Endothelial cell of umbilical vein (primary cell): ENCODE data around the gene KLF2. TPM values are rescaled to one million over a fixed set of nuclear protein-coding genes. Genes with fewer than 3 reads are reported as not detected.

Experiments
- BruUV-seq: library from RNA; stranded (reverse); fragments of 400-500 nt; replicated peaks from 2 replicates; lab custom pipeline; 2021; lab: Mats Ljungman, UMichigan
- CTCF ChIA-PET: fragments of 300-600, 350-600 bp; sonication (Branson Sonifier 250); formaldehyde crosslinking; loops from one replicate; lab custom pipeline; 2021; ENCODE audit warnings: antibody characterized with exemption, inconsistent platforms; lab: Charles Lee
- POLR2A ChIA-PET: fragments of 300-600, 350-600 bp; sonication (Branson Sonifier 250); formaldehyde crosslinking; loops from one replicate; lab custom pipeline; 2021; ENCODE audit warnings: antibody characterized with exemption, inconsistent platforms; lab: Charles Lee
- DNase-seq: peaks from one replicate; pipeline ENCODE4 v3.0.0-alpha.2; 2011; ENCODE audit warnings: low read depth, low spot score
- FAIRE-seq: peaks from 2 replicates; lab custom pipeline; 2011; peaks lifted over from hg19 to GRCh38; lab: Jason Lieb, UNC
- H2AFZ ChIP-seq: 2 replicates; pipeline ENCODE4 v1.6.0; 2012; ENCODE audit warnings: low read depth, low read length, control low read depth, inconsistent platforms
- H3K27ac ChIP-seq: 2 replicates; pipeline ENCODE4 v1.5.1; 2011; ENCODE audit warnings: low read depth, mild to moderate bottlenecking, control low read depth, low read length, moderate library complexity; ENCODE audit not compliant: insufficient read depth
- H3K27me3 ChIP-seq, 2 experiments: 2 replicates each; pipeline versions ENCODE4 v1.6.0 to v1.6.1; 2011; ENCODE audit warnings: low read length in 2 of 2, mixed read lengths in 1 of 2; ENCODE audit not compliant: control insufficient read depth in 2 of 2, insufficient read depth in 2 of 2
- H3K36me3 ChIP-seq, 2 experiments: 2 replicates in 1 of 2; 3 replicates in 1 of 2; pipeline ENCODE4 v1.5.1; 2011; ENCODE audit warnings: low read length in 2 of 2, mild to moderate bottlenecking in 1 of 2, moderate library complexity in 1 of 2; ENCODE audit not compliant: control insufficient read depth in 2 of 2, insufficient read depth in 2 of 2; ENCODE audit errors: extremely low read depth in 1 of 2
- H3K4me1 ChIP-seq: 3 replicates; pipeline ENCODE4 v1.5.1; 2011; ENCODE audit warnings: mild to moderate bottlenecking, low read length; ENCODE audit not compliant: control insufficient read depth, insufficient read depth; ENCODE audit errors: extremely low read depth
- H3K4me2 ChIP-seq: 2 replicates; pipeline ENCODE4 v1.6.1; 2011; ENCODE audit warnings: low read length, control low read depth, mixed read lengths; ENCODE audit not compliant: insufficient read depth
- H3K4me3 ChIP-seq, 3 experiments: fragments of 200-600 bp in 1 of 3; sonication (generic), shearing (Covaris generic) in 1 of 3; replicated peaks in 1 of 3; 2 replicates each; pipeline ENCODE4 v1.5.1; 2011 to 2016; ENCODE audit warnings: control low read depth in 3 of 3, low read length in 3 of 3, mild to moderate bottlenecking in 2 of 3, inconsistent platforms in 1 of 3, low read depth in 1 of 3, moderate library complexity in 1 of 3; ENCODE audit not compliant: insufficient read depth in 1 of 3
- H3K79me2 ChIP-seq: 2 replicates; pipeline ENCODE4 v1.6.0; 2012; ENCODE audit warnings: low read length, inconsistent platforms; ENCODE audit not compliant: control insufficient read depth, insufficient read depth
- H3K9ac ChIP-seq: replicated peaks from 2 replicates; pipeline ENCODE3; 2011; ENCODE audit warnings: low read length, control low read depth; ENCODE audit not compliant: insufficient read depth; ENCODE audit errors: extremely low read depth
- H3K9me1 ChIP-seq: replicated peaks from 3 replicates; pipeline ENCODE4 v1.6.0; 2011; ENCODE audit warnings: mild to moderate bottlenecking, low read length; ENCODE audit not compliant: control insufficient read depth, insufficient read depth; ENCODE audit errors: extremely low read depth
- H3K9me3 ChIP-seq: replicated peaks from 2 replicates; pipeline ENCODE4 v1.5.1; 2012; ENCODE audit warnings: low read length, inconsistent platforms; ENCODE audit not compliant: control insufficient read depth, insufficient read depth
- H4K20me1 ChIP-seq: replicated peaks from 2 replicates; pipeline ENCODE3; 2011; ENCODE audit warnings: mild to moderate bottlenecking, low read length; ENCODE audit not compliant: control insufficient read depth, insufficient read depth; ENCODE audit errors: extremely low read depth
- EZH2 ChIP-seq: IDR thresholded peaks from 2 replicates; pipeline ENCODE4 v1.6.1; 2012; ENCODE audit warnings: borderline replicate concordance, low read depth, mild to moderate bottlenecking, moderate library complexity, low read length, inconsistent platforms; ENCODE audit not compliant: severe bottlenecking
- FOS ChIP-seq: IDR thresholded peaks from 2 replicates; pipeline ENCODE4 v1.6.1; 2011; ENCODE audit warnings: mild to moderate bottlenecking, low read length, moderate library complexity, borderline replicate concordance; ENCODE audit not compliant: insufficient read depth
- GATA2 ChIP-seq: IDR thresholded peaks from 2 replicates; pipeline ENCODE4 v1.7.0; 2011; ENCODE audit warnings: low read depth, mild to moderate bottlenecking, moderate library complexity, mixed read lengths, low read length; ENCODE audit not compliant: insufficient read length, insufficient read depth
- JUN ChIP-seq: IDR thresholded peaks from 2 replicates; pipeline ENCODE4 v1.6.1; 2011; ENCODE audit warnings: borderline replicate concordance, low read depth; ENCODE audit not compliant: insufficient read length, insufficient read depth
- MYC ChIP-seq: IDR thresholded peaks from one replicate; pipeline ENCODE4 v1.6.1; 2011; ENCODE audit warnings: mild to moderate bottlenecking, low read depth, low read length
- POLR2A ChIP-seq: IDR thresholded peaks from 2 replicates; pipeline ENCODE4 v1.6.1; 2012; ENCODE audit warnings: low read depth, mild to moderate bottlenecking, control low read depth, low read length
- POLR2AphosphoS5 ChIP-seq: IDR thresholded peaks from 2 replicates; pipeline ENCODE4 v1.6.1; 2012; ENCODE audit warnings: low read depth, mild to moderate bottlenecking, control low read depth, low read length, moderate library complexity; ENCODE audit not compliant: insufficient read depth
- dilution Hi-C: fragments of 300-500 bp; cut with MboI; formaldehyde crosslinking; loops from one replicate; pipeline ENCODE4 v1.15.0; 2019; ENCODE audit warnings: low sequenced_read_pairs; ENCODE audit not compliant: extremely low pct_ligation_motif_present
- intact Hi-C: fragments of 100-400 bp; cut with micrococcal nuclease; formaldehyde crosslinking; loops from one replicate; pipeline ENCODE4 v1.10.0; 2022
- polyA plus RNA-seq, 4 experiments: library from polyadenylated mRNA; depleted of rRNA in 3 of 4; stranded (reverse) in 3 of 4; unstranded in 1 of 4; fragments of >200 nt; gene quantifications; 2 replicates each; pipeline versions ENCODE4 v1.2.1 to v1.2.3, GENCODE V29; 2011 to 2012; ENCODE audit warnings: missing spikeins in 1 of 4
- total RNA-seq: library from RNA; stranded (reverse); gene quantifications from 2 replicates; pipeline ENCODE4 v1.2.3, GENCODE V29; 2021
- TF ChIP-seq, protein P1 (sequence below), 2 donors: IDR thresholded peaks; 1 replicate in 1 of 2; 2 replicates in 1 of 2; pipeline ENCODE4 v1.5.1; 2011; ENCODE audit warnings: low read length in 2 of 2, mild to moderate bottlenecking in 2 of 2, moderate library complexity in 2 of 2, control low read depth in 1 of 2, inconsistent platforms in 1 of 2, low read depth in 1 of 2; ENCODE audit not compliant: insufficient read depth in 1 of 2; ENCODE audit errors: extremely low read depth in 1 of 2
- TF ChIP-seq, protein P2 (sequence below): IDR thresholded peaks from 2 replicates; pipeline ENCODE4 v1.6.1; 2011; ENCODE audit not compliant: insufficient read depth, insufficient read length

Gene KLF2
- total and polyA plus RNA-seq, 2 donors (not counting 3 experiments of a cell fraction or from before 2014, with no cell fraction given): 23.4 to 30.3 TPM

DNA sequence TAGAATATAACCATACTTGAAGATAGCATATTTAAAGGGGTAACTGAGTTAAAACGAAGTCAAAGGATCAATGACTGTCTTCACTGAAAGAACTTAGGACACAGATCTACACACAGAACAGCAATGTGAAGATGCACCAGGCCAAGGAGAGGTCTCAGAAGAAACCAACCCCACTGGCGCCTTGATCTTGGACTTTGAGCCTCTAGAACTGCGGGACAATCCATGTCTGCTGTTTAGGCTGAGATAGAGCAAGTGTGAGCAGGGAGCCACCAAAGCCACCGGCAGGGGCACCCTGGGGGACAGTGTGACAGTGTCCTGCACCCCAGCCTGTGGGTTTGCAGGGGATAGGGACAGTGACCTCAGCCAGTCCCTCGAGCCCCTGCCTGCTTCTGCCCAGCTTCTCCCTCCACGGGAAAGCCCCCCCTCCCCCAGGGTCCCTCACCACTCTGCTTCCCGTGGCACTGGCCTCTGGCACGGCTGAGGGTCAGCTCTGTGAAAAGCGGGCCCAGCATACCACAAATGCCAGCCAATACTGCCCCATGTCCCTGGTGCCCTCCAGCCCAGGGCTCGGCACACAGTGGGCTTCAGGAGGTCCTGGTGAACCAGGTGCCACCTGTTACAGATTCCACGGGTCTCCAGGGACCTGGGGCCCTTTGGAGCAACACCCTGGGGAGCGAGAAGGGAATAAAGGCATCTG is 40.8 kb downstream of the KLF2 start:
- no peaks in the 10 kb centered on the region for H4K20me1 ChIP-seq
- H3K9me1 ChIP-seq: no peaks in the 10 kb centered on the region
- H3K9me3 ChIP-seq: no peaks in the 10 kb centered on the region
- no peak for DNase-seq
- ChIA-PET POLR2A (no interaction called here), CTCF (interaction anchor here (1.1 to 1.6 kb wide), 2 partner anchors 21 to 122 kb away, joined by 3 to 4 read pairs; no protein-coding TSS in a partner anchor)
- H3K4me2 ChIP-seq: no peak overlapping the region
- H3K4me1 ChIP-seq: no peaks in the 10 kb centered on the region
- dilution Hi-C loops (loop anchor here (25.0 kb wide), 1 partner anchor 153 kb away; no protein-coding TSS in a partner anchor), intact Hi-C loops (no loop called here)
- no peak overlapping the region for H2AFZ ChIP-seq
- no peak overlapping the region for H3K27ac ChIP-seq
- H3K9ac ChIP-seq: no peak overlapping the region
- no peaks in the 10 kb centered on the region for H3K36me3 ChIP-seq
- H3K27me3 ChIP-seq: no peaks in the 10 kb centered on the region
- H3K4me3 ChIP-seq: no peak overlapping the region
- BruUV-seq: no TSS peak
- TF ChIP-seq POLR2AphosphoS5 (no peak), MYC (no peak), JUN (no peak), EZH2 (no peak), POLR2A (no peak), GATA2 (no peak), FOS (no peak)
- TF ChIP-seq, protein P1, sequence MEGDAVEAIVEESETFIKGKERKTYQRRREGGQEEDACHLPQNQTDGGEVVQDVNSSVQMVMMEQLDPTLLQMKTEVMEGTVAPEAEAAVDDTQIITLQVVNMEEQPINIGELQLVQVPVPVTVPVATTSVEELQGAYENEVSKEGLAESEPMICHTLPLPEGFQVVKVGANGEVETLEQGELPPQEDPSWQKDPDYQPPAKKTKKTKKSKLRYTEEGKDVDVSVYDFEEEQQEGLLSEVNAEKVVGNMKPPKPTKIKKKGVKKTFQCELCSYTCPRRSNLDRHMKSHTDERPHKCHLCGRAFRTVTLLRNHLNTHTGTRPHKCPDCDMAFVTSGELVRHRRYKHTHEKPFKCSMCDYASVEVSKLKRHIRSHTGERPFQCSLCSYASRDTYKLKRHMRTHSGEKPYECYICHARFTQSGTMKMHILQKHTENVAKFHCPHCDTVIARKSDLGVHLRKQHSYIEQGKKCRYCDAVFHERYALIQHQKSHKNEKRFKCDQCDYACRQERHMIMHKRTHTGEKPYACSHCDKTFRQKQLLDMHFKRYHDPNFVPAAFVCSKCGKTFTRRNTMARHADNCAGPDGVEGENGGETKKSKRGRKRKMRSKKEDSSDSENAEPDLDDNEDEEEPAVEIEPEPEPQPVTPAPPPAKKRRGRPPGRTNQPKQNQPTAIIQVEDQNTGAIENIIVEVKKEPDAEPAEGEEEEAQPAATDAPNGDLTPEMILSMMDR (IDR thresholded peaks at IDR 0.05; ENCODE audit: extremely low read depth in 1 of 2, insufficient read depth in 1 of 2, low read depth in 1 of 2, low read length in 2 of 2): no peak
- TF ChIP-seq, protein P2, sequence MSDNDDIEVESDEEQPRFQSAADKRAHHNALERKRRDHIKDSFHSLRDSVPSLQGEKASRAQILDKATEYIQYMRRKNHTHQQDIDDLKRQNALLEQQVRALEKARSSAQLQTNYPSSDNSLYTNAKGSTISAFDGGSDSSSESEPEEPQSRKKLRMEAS: no peak
- no peaks in the 10 kb centered on the region for H3K79me2 ChIP-seq
- FAIRE-seq: no peak
